SW480 (cell line): Measurements from ENCODE around the gene NARF.

Experiments
- DNase-seq: peaks from one replicate; pipeline ENCODE4 v3.0.0-alpha.2; 2016; ENCODE audit warnings: low spot score

The NARF gene

GRCh38 chr17:82433560-82434215 lies 24.9 kb upstream of the NARF start:
- no peak for DNase-seq

GRCh38 chr17:82434216-82434565 lies 24.4 kb upstream of the NARF start:
- DNase-seq, result no peak

DNA sequence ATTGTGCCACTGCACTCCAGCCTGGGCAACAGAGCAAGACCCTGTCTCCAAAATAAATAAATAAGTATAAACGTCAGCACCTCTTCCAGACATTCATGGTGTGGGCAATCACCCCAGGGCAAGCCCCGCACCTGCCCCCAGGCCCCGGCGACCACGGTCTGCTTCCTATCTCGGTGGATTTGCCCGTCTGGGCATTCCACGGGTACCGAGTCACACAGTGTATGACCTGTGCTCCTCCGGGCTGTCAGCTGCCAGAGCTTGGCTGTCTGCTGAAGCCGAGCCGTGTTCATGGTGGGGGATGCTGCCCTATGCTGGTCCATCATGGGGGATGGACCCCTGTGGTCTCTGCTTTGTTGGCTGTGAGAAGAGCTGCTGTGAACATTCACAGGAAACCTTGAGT lies 23.4 kb upstream of the NARF start:
- no peak for DNase-seq

DNA sequence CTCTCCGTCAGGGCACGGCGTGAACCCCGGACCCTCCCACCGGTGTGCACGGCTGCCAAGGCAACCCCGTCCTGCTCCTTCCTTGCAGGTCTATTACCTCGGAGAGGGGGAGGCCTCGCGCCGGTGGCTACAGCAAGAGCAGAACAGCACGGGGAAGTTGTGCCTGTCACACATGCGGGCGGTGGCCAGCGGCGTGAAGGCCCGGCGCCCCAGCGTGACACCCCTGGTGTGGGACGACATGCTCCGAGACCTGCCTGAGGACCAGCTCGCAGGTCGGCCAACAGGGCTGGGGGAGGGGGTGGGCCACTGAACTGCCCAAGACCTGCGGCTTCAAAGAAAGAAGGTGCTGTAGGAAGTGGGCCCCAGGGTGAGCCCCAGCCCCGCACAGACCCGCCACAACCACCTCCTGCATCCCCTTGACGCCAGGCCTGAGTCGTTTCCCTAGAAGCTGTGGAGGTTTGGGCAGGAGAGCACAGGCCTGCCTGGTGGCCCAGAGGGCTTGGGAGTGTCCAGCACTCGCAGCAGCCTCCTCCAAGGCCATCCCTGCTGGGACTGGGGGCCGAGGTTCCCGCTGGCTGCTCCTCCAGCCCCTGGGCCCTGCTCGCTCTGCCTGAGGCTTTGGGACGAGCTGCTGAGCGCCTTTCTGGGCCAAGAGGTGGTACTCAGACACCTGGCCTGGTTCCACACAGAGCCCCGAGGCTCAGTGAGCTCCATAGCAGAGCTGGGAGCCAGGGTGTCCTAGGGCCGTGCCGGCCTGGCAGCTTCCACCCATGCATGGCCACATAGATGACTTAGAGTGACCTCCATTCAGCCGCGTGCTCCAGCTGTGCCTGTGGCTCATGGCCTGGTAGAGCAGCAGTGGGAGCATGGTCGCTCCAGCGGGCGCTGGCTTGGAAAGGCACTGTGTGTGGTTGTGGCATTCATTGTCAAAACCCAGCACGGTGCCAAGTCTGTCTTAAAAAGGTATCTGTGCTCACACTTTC lies 22.6 kb upstream of the NARF start:
- no peak for DNase-seq

DNA sequence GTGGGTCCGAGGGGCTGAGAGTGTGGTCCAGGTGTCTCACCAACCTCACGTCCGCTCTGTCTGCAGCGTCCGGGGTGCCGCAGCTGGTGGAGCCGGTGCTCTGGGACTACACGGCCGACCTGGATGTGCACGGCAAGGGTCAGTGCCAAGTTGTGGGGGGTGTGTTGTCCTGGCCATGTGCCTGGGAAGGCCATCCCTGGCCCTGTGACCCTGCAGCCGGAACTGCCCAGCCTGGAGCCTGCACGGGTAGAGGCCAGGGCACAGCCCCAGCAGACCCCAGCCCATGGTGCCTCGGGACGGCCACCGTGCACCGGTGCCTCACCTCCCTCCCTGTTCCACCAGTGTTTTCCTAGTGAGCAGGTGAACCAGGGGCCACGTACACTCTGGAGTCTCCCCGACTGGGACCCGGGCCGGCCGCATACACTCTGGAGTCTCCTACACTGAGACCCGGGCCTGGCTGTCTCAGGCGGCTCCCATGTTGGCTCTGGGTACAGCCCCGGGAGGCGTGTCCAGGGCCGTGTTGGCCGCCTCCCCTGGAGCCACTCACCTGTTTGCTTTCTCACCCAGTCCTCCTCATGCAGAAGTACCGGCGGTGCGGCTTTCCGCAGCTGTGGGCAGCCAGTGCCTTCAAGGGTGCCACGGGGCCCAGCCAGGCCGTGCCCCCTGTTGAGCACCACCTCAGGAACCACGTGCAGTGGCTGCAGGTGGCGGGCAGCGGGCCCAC lies 21.8 kb upstream of the NARF start:
- no peak for DNase-seq

DNA sequence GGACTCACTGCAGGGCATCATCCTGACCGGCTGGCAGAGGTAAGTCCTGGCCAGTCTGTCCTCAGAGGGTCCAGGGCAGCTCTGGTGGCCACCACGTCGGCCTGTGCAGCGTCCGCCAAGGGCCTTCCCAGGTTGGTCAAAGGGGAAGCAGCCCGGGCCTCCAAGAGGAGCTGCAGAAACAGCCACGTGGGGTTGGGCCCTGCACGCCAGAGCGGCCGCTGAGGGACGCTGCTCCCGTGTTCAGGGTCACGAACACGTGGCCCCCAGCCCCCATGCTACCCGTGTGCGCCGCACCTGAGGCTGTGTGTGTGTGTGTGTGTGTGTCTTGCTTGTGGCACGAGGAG lies 21.2 kb upstream of the NARF start:
- DNase-seq, result no peak

DNA sequence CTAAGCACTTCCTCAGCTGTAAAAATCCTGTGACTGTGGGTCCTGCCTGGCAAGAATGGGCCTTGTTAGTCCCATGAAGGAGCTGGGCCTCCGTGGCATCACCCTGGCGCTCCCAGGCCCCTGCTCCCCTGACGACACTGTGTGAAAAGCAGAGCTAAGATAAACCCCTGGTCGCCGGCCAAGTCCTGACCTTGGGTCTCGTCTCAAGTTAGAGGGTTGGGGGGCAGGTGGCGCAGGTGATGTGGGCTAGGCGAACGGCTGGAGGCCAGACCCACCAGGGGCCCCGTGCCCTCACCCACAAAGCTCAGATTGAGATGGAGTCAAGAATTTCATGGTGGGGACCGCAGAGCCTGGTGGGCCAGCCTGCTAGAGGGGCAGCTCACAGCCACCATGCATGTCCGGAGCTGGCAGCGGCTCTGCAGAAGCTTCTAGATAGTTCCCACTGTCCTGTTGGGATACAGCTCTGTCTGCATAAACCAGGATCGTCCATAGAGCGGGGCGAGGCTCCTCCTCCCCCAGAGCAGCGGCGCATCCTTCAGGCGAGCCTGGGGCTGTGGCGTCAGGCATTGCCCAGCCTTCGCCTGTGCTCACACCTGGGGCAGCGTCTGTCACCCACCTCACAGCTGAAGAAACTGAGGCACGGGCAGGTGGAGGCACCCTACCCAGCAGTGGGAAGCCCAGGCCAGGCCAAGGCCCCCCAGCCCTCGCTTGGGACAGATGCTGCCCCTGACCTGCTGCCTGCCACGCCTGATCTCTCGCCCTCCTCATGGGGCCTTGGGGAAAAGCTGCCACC lies 19.9 kb upstream of the NARF start:
- DNase-seq, result no peak

GRCh38 chr17:82439194-82439828 lies 19.2 kb upstream of the NARF start:
- DNase-seq, result no peak

- no peak for DNase-seq
Measured at GRCh38 chr17:82439829-82440365, 18.6 kb upstream of the NARF start.

DNA sequence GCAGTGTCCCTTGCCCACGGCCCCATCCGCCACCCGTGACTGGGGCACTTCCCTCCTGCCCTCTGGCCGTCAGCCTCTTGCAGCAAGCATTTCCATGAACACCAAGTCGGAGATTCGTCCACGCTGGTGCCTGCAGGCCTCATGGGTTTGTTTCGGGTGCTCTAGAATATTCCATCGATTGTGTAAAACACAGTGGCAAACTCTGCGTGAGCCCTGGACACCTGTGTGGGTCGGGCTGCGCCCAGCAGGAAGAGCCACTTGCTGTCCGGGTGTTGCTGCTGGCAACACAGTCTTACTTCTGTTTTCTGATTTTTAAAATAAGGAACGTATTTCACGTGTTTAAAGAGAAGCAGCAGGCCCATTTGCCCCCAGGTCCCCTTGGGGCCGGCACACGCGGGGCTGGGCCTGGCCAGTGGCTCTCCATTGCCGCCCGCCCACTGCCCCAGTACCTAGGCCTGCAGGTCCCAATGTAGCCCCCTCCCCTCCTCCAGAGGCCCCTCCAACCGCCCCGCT lies 18.0 kb upstream of the NARF start:
- no peak for DNase-seq

DNA sequence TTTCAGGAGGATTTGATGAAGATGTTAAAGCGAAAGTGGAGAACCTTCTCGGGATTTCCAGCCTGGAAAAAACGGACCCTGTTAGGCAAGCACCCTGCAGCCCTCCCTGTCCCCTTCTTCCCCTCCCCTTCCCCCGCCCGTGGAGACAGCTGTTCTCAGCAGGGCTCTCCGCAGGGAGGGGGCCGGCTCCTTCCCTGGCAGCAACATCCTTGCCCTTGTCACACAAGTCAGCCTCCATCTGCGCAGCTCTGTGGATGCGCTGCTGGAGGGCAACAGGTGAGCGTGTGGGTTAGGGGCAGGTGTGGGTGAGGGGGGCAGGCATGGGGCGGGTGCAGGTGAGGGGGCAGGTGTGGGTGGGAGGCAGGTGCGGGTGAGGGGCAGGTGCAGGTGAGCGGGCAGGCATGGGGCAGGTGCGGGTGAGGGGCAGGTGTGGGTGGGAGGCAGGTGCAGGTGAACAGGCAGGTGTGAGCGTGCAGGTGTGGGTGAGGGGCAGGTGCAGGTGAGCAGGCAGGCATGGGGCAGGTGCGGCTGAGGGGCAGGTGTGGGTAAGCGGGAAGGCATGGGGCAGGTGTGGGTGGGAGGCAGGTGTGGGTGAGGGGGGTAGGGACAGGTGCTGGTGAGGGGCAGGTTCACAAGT lies 17.4 kb upstream of the NARF start:
- no peak for DNase-seq

DNA sequence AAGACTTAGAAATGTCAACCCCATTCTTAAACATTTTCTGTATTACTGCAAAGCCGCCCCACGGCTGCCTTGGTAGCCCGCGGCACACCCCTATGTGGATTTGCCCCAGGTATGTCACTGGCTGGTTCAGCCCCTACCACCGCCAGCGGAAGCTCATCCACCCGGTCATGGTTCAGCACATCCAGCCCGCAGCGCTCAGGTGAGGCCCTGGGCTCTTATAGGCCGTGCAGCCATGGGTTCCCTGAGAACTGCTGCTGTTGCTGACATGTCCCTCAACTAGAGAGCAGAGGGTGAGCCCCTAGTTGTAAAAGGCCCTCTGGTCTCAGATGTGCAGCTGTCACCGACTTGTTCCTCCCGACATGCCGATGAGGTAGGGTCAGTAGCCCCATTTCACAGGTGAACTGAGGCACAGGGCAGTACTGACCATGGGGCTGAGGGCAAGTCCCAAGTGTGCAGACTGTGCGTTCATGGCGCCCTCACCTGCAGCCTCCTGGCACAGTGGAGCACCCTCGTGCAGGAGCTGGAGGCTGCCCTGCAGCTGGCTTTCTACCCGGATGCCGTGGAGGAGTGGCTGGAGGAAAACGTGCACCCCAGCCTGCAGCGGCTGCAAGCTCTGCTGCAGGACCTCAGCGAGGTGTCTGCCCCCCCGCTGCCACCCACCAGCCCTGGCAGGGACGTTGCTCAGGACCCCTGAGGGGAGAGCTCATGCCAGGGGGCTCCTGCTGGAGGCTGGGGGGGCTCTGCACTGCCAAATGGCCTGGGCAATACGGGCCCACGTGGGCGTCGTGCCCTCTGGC lies 16.7 kb upstream of the NARF start:
- DNase-seq, result no peak

GRCh38 chr17:82442643-82443464 lies 15.7 kb upstream of the NARF start:
- no peak for DNase-seq

DNA sequence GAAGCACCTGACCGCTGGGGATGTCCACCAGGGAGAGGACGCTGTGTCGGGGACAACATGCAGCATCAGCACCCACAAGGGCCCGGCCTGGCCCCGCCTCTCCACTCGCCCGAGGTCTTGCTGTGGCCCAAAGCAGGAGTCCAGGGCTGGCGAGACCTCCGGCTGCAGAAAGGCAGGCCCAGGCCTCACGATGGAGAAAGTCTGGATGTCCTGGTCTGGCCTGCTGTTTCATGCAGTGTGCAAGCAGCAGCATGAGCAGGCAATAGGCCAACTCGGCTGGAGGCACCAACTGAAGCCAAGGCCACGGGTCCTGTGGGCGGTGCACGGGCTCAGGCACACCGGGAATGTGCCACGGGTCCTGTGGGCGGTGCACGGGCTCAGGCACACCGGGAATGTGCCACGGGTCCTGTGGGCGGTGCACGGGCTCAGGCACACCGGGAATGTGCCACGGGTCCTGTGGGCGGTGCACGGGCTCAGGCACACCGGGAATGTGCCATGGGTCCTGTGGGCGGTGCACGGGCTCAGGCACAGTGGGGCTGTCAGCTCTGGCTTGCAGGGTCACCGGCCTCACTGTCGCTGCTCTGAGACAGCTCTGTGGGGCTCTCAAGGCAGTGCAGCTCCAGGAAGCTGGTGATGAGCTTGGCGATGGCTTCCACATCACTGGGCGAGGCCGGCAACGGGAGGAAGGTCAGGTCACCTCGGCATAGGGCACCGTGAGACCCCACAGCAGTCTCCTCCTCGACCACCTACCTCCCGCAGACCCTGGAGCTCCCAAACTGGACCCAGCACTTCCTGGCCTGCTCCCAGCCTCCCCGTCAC lies 14.9 kb upstream of the NARF start:
- DNase-seq, result no peak

DNA sequence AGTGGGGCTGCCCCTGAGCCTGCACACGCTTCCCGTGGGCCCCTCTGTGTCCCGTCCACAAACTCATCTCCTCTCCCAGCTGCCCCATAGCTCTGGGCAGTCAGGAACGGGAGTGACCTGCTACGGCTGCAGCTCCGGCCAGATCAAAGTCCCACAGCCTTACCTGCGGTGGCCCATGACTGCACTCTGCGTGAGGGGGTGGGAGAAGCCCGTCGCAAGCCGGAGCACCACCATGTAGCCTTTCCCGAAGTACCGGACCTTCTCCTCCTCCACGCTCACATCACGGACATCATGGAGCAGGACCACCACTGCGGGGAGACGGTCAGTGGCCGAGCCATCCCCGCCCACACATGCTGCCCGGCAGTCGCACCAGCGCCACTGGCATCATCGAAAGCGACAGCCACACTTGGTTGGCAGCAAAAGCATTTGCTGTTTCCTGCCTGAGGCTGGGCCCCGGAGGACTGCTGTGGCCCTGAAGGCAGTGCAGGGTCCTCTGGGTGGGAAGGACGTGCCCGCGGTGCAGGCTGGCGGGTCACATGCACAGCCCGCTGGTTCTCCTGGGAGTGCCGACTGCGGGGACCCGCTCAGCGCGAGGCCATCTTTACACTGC lies 14.2 kb upstream of the NARF start:
- DNase-seq, result no peak

- DNase-seq, result no peak
Measured at GRCh38 chr17:82444941-82445521, 13.5 kb upstream of the NARF start.

- DNase-seq, result no peak
Measured at GRCh38 chr17:82445542-82445941, 13.0 kb upstream of the NARF start.
